AG04449 (cell line): ENCODE data around the gene C16orf96.

Experiments
- CTCF ChIA-PET: fragments of 350-600 bp; formaldehyde crosslinking; extraction: SDS; loops from one replicate; lab custom pipeline; 2021; ENCODE audit warnings: antibody characterized with exemption; lab: Yijun Ruan, JAX
- POLR2A ChIA-PET: fragments of 400-600, 350-600 bp; formaldehyde crosslinking; extraction: SDS; loops from one replicate; lab custom pipeline; 2020; ENCODE audit warnings: antibody characterized with exemption, inconsistent platforms; lab: Yijun Ruan, JAX
- DNase-seq: peaks from one replicate; pipeline ENCODE4 v3.0.0-alpha.2; 2010; ENCODE audit warnings: low read depth, low spot score
- H3K4me3 ChIP-seq: 2 replicates; pipeline ENCODE4 v1.5.1; 2011; ENCODE audit warnings: low read depth, mild to moderate bottlenecking, control low read depth, low read length
- CTCF ChIP-seq: IDR thresholded peaks from one replicate; pipeline ENCODE4 v1.5.1; 2011; ENCODE audit warnings: mild to moderate bottlenecking, moderate library complexity, low read length, control low read depth, inconsistent platforms; ENCODE audit not compliant: insufficient read depth; ENCODE audit errors: missing control alignments

Gene C16orf96

GRCh38 chr16:4648917-4649316 is 92.8 kb downstream of the C16orf96 start:
- no peak overlapping the region for H3K4me3 ChIP-seq
- no peak for DNase-seq
- no peak for TF ChIP-seq CTCF
- ChIA-PET POLR2A (no interaction called here), CTCF (interaction anchor here (1.8 to 3.3 kb wide), 3 partner anchors 12 to 25 kb away, joined by 8 to 17 read pairs (median 14); partner anchors contain the start of gene MGRN1)

- DNase-seq: no peak
- H3K4me3 ChIP-seq: no peak overlapping the region
- no peak for TF ChIP-seq CTCF
- CTCF ChIA-PET: interaction anchor here (0.7 to 3.3 kb wide), 13 partner anchors 8 to 43 kb away, joined by 3 to 17 read pairs (median 6); partner anchors contain the start of gene MGRN1
- POLR2A ChIA-PET: interaction anchor here (0.6 kb wide), 1 partner anchor 373 kb away, joined by 4 read pairs; no protein-coding TSS in a partner anchor
Measured at GRCh38 chr16:4649744-4650442, 93.8 kb downstream of the C16orf96 start.
